SK-N-SH (cell line): Measurements from ENCODE around the gene KIFAP3. TPM values are rescaled to one million over a fixed set of nuclear protein-coding genes. Genes with fewer than 3 reads are reported as not detected.

Experiments
- CTCF ChIA-PET: fragments of 300-600, 350-600 bp; formaldehyde crosslinking; extraction: SDS; loops from one replicate; lab custom pipeline; 2021; lab: Yijun Ruan, JAX
- POLR2A ChIA-PET: fragments of 350-600 bp; sonication (Branson Sonifier 250); formaldehyde crosslinking; extraction: SDS; loops from one replicate; lab custom pipeline; 2020; ENCODE audit warnings: antibody characterized with exemption, inconsistent platforms; lab: Yijun Ruan, JAX
- DNase-seq: peaks from one replicate; pipeline ENCODE4 v3.0.0; 2012
- H2AFZ ChIP-seq: fragments of 200-600 bp; sonication (generic); 2 replicates; pipeline ENCODE4 v1.8.1; 2016; ENCODE audit warnings: antibody characterized with exemption, mild to moderate bottlenecking, low read depth
- H3F3A ChIP-seq: fragments of 200-600 bp; sonication (generic); replicated peaks from 2 replicates; pipeline ENCODE3; 2016; ENCODE audit warnings: antibody characterized with exemption, mild to moderate bottlenecking; ENCODE audit not compliant: insufficient read depth
- H3K27ac ChIP-seq, 2 experiments: fragments of 200-500 bp in 1 of 2; fragments of 200-600 bp in 1 of 2; sonication (Bioruptor generic) in 1 of 2; sonication (generic), shearing (Covaris generic) in 1 of 2; 2 replicates each; pipeline versions ENCODE4 v1.5.1 to v1.6.1; 2014 to 2016; ENCODE audit warnings: low read depth in 2 of 2, inconsistent platforms in 1 of 2, low read length in 1 of 2, mild to moderate bottlenecking in 1 of 2, mixed read lengths in 1 of 2
- H3K27me3 ChIP-seq: fragments of 200-600 bp; sonication (generic), shearing (Covaris generic); 2 replicates; pipeline ENCODE4 v1.6.1; 2016; ENCODE audit warnings: mixed run types; ENCODE audit not compliant: insufficient read depth
- H3K36me3 ChIP-seq, 2 experiments: fragments of 200-500 bp in 1 of 2; fragments of 200-600 bp in 1 of 2; sonication (Bioruptor generic) in 1 of 2; sonication (generic) in 1 of 2; replicated peaks in 1 of 2; 2 replicates each; pipeline versions ENCODE3 to v1.5.1; 2014 to 2016; ENCODE audit warnings: low read length in 1 of 2, mild to moderate bottlenecking in 1 of 2; ENCODE audit not compliant: insufficient read depth in 2 of 2, control insufficient read depth in 1 of 2
- H3K4me1 ChIP-seq, 2 experiments: fragments of 200-500 bp in 1 of 2; fragments of 200-600 bp in 1 of 2; sonication (Bioruptor generic) in 1 of 2; sonication (generic), shearing (Covaris generic) in 1 of 2; 2 replicates each; pipeline versions ENCODE4 v1.5.1 to v1.6.1; 2014 to 2016; ENCODE audit warnings: low read depth in 1 of 2, low read length in 1 of 2, mixed run types in 1 of 2; ENCODE audit not compliant: insufficient read depth in 2 of 2, control insufficient read depth in 1 of 2
- H3K4me2 ChIP-seq: fragments of 200-600 bp; sonication (generic), shearing (Covaris generic); 2 replicates; pipeline ENCODE4 v1.6.1; 2017; ENCODE audit warnings: mixed run types
- H3K4me3 ChIP-seq, 2 experiments: fragments of 200-500 bp in 1 of 2; fragments of 200-600 bp in 1 of 2; sonication (Bioruptor generic) in 1 of 2; sonication (generic), shearing (Covaris generic) in 1 of 2; 2 replicates each; pipeline versions ENCODE4 v1.5.1 to v1.8.1; 2014 to 2016; ENCODE audit warnings: low read depth in 2 of 2, inconsistent platforms in 1 of 2, low read length in 1 of 2, mild to moderate bottlenecking in 1 of 2, mixed read lengths in 1 of 2, moderate library complexity in 1 of 2
- H3K79me2 ChIP-seq: fragments of 200-600 bp; sonication (generic); 2 replicates; pipeline ENCODE4 v1.8.1; 2017; ENCODE audit warnings: mild to moderate bottlenecking; ENCODE audit not compliant: insufficient read depth
- H3K9ac ChIP-seq: fragments of 200-600 bp; sonication (generic); 2 replicates; pipeline ENCODE4 v1.6.1; 2017; ENCODE audit warnings: mixed run types
- H3K9me2 ChIP-seq: fragments of 200-600 bp; sonication (generic); 2 replicates; pipeline ENCODE4 v1.6.1; 2017; ENCODE audit warnings: mixed run types
- H3K9me3 ChIP-seq: fragments of 200-600 bp; sonication (generic); 2 replicates; pipeline ENCODE4 v1.6.1; 2017; ENCODE audit warnings: mixed run types, mild to moderate bottlenecking, moderate library complexity
- H4K20me1 ChIP-seq: fragments of 200-600 bp; sonication (generic); 2 replicates; pipeline ENCODE4 v1.6.1; 2017; ENCODE audit warnings: mild to moderate bottlenecking, mixed run types; ENCODE audit not compliant: insufficient read depth
- CHD2 ChIP-seq: fragments of 150-350 bp; IDR thresholded peaks from 2 replicates; pipeline ENCODE4 v1.6.1; 2018; ENCODE audit warnings: low read length; ENCODE audit not compliant: partially characterized antibody
- CTCF ChIP-seq: fragments of 200-600 bp; sonication (generic); IDR thresholded peaks from 2 replicates; pipeline ENCODE4 v1.6.1; 2017; ENCODE audit warnings: antibody characterized with exemption, mild to moderate bottlenecking, moderate library complexity
- ELF1 ChIP-seq: IDR thresholded peaks from 2 replicates; pipeline ENCODE4 v1.4.0; 2012
- EZH2phosphoT487 ChIP-seq: fragments of 200-600 bp; sonication (generic); IDR thresholded peaks from 2 replicates; pipeline ENCODE4 v1.6.1; 2017; ENCODE audit warnings: low read depth, mixed run types, mild to moderate bottlenecking, antibody characterized with exemption, moderate library complexity, borderline replicate concordance
- FOSL2 ChIP-seq: IDR thresholded peaks from 2 replicates; pipeline ENCODE4 v1.4.0; 2012; ENCODE audit warnings: low read depth, mild to moderate bottlenecking, moderate library complexity, borderline replicate concordance
- GABPA ChIP-seq: IDR thresholded peaks from 2 replicates; pipeline ENCODE4 v1.4.0; 2012; ENCODE audit warnings: low read depth, mild to moderate bottlenecking
- NFIC ChIP-seq: IDR thresholded peaks from 2 replicates; pipeline ENCODE4 v1.4.0; 2012; ENCODE audit warnings: borderline replicate concordance
- PBX3 ChIP-seq: IDR thresholded peaks from 2 replicates; pipeline ENCODE4; 2012
- POLR2AphosphoS5 ChIP-seq: IDR thresholded peaks from 2 replicates; pipeline ENCODE4 v1.6.1; 2012; ENCODE audit warnings: low read depth, low read length
- RAD21 ChIP-seq: IDR thresholded peaks from 2 replicates; pipeline ENCODE4 v1.6.1; 2012; ENCODE audit warnings: mild to moderate bottlenecking, low read length
- REST ChIP-seq: IDR thresholded peaks from 2 replicates; pipeline ENCODE4 v1.6.1; 2012; ENCODE audit warnings: mild to moderate bottlenecking, low read depth, low read length, moderate library complexity
- TAF1 ChIP-seq: IDR thresholded peaks from 2 replicates; pipeline ENCODE4 v1.6.1; 2012; ENCODE audit warnings: low read depth, mild to moderate bottlenecking, low read length, moderate library complexity, borderline replicate concordance
- TCF12 ChIP-seq: IDR thresholded peaks from 2 replicates; pipeline ENCODE4 v1.4.0; 2012
- YY1 ChIP-seq: IDR thresholded peaks from 2 replicates; pipeline ENCODE4 v1.4.0; 2012; ENCODE audit warnings: low read depth, mild to moderate bottlenecking
- ZBTB33 ChIP-seq: IDR thresholded peaks from 2 replicates; pipeline ENCODE4 v1.4.0; 2012; ENCODE audit warnings: low read depth, borderline replicate concordance
- WGBS: methylation state at CpG from one replicate; pipeline ENCODE4 v1.1.6; 2017; ENCODE audit warnings: low lambda C conversion rate; 5-methylcytosine and 5-hydroxymethylcytosine counted together
- polyA plus RNA-seq, 3 experiments: library from polyadenylated mRNA; depleted of rRNA; stranded (reverse); fragments of >200 nt; gene quantifications; 2 replicates each; pipeline ENCODE4 v1.2.3, GENCODE V29; 2012

The KIFAP3 gene
- polyA plus RNA-seq, 1 of the 3 experiments (the other 2 are of a cell fraction), result 10.7 TPM

- peaks cover 5 to 7% of the 10 kb centered on the region in 2 experiments; a peak in 2 of 4 replicates for H3K4me1 ChIP-seq
- TF ChIP-seq PBX3 (peak; percentile 35; the same call in 1 of the 2 replicates), CHD2 (no peak), TCF12 (peak; percentile 50), NFIC (peak; percentile 75)
- no peaks in the 10 kb centered on the region for H3K9me2 ChIP-seq
- no peak overlapping the region for H3K4me3 ChIP-seq
- H3F3A ChIP-seq, result peaks cover 22% of the 10 kb centered on the region
- WGBS, result 58% methylated on average over 7 of the region's 7 CpGs
- DNase-seq, result no peak
- no peaks in the 10 kb centered on the region for H3K79me2 ChIP-seq
- no peaks in the 10 kb centered on the region for H3K27me3 ChIP-seq
- CTCF ChIA-PET, result interaction anchor here (1.3 kb wide), 1 partner anchor 11 kb away, joined by 4 read pairs; no protein-coding TSS in a partner anchor
- no peaks in the 10 kb centered on the region for H3K9me3 ChIP-seq
- H3K4me2 ChIP-seq, result no peak overlapping the region
- H3K36me3 ChIP-seq, result no peaks in the 10 kb centered on the region
- H3K27ac ChIP-seq, result peak overlapping the region in 1 of 2 experiments; percentile 51; a peak in 1 of 4 replicates
- H3K9ac ChIP-seq, result no peak overlapping the region
- POLR2A ChIA-PET, result no interaction called here
- no peak overlapping the region for H2AFZ ChIP-seq
- no peaks in the 10 kb centered on the region for H4K20me1 ChIP-seq
These were observed 140.3 kb downstream of the KIFAP3 start for GRCh38 chr1:169933984-169934725.

GRCh38 chr1:169931795-169932231 is 142.7 kb downstream of the KIFAP3 start:
- no peaks in the 10 kb centered on the region for H4K20me1 ChIP-seq
- no peaks in the 10 kb centered on the region for H3K9me3 ChIP-seq
- no peak overlapping the region for H3K4me3 ChIP-seq
- H3K4me1 ChIP-seq, result peaks cover 5 to 7% of the 10 kb centered on the region in 2 experiments; a peak in 2 of 4 replicates
- 88% methylated on average over 1 of the region's 1 CpG for WGBS
- no peaks in the 10 kb centered on the region for H3K79me2 ChIP-seq
- H2AFZ ChIP-seq, result no peak overlapping the region
- ChIA-PET POLR2A (no interaction called here), CTCF (interaction anchor here (1.0 kb wide), 1 partner anchor 997 kb away, joined by 3 read pairs; no protein-coding TSS in a partner anchor)
- DNase-seq, result no peak
- H3K27me3 ChIP-seq, result no peaks in the 10 kb centered on the region
- no peak overlapping the region; the same call in 1 of the 2 replicates for H3K9ac ChIP-seq
- no peaks in the 10 kb centered on the region for H3K9me2 ChIP-seq
- H3K4me2 ChIP-seq, result peak overlapping the region; percentile 12; the same call in 1 of the 2 replicates
- peaks cover 29% of the 10 kb centered on the region for H3F3A ChIP-seq
- H3K27ac ChIP-seq, result peak overlapping the region; percentile 48 to 80; a peak in 3 of 4 replicates
- no peaks in the 10 kb centered on the region for H3K36me3 ChIP-seq
- TF ChIP-seq FOSL2 (peak; percentile 4; the same call in 1 of the 2 replicates), NFIC (peak; percentile 51), ELF1 (no peak), YY1 (no peak), GABPA (no peak), PBX3 (peak; percentile 77), ZBTB33 (no peak), POLR2AphosphoS5 (no peak; the same call in 1 of the 2 replicates), RAD21 (no peak), TAF1 (no peak), EZH2phosphoT487 (no peak), CTCF (no peak), REST (no peak)
